ENCODE data around the gene EXD3. TPM values are rescaled to one million over a fixed set of nuclear protein-coding genes. Genes with fewer than 3 reads are reported as not detected.

EXD3 gene
- total and polyA plus RNA-seq, 2 of the 4 experiments (the other 2 are of a cell fraction): 1.1 to 7.4 TPM

DNA sequence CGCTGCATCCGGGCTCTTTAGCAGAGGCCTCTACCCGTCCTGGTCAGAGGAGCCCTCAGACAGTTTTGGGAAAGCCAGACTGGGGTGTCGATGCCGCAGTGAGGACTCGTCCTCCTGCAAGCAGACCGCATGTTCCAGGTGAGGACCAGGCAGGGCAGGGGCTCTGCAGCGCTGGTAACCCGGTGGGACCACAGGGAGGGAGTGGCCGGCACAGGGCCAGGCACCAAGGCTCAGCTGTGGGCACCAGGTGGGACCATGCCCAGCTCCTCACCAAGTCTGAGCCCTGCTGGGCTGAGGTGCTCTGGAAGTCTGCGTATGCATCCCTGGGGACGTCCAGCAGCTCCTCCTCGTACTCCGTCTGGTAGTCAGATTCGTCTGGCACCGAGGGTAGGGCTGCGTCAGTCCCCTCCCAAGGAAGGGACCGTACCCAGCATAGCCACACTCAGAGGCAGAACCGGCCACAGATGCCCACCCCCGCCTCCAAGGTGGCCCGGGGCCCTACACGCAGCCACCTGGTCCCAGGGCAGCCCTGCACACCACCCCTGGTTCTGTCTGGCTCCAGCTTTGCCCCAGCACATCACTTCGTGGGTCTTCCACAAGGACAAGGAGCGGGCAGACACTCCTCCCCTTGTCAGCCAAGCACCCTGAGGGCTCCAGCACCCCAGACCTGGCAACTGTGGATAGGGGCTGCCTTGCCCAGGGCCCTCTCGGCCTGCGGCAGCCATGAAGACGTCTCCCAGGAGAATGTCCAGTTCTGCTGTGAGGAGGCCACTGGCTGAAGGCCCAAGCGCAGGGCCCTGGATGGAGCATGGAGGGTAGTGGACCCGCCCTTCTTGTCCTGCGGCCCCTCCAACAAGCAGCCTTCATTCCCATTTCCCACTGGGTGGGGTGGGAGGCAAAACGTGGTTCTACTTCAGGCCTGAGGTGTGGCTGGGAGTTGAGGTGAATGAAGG is 37.7 kb upstream of the EXD3 start (continued):
- TF ChIP-seq USF2 (IDR thresholded peaks at IDR 0.05; ENCODE audit: low read depth, low read length): no peak
- no peak for TF ChIP-seq RFX5 (IDR thresholded peaks at IDR 0.05; ENCODE audit: low read depth, low read length)

Data from IMR-90 (cell line).